ENCODE results near the gene ADA.
"Not testable (repeated sequence)": the region's sequence is repeated elsewhere in the genome, so short reads cannot be mapped to it uniquely, and the experiment has no call there.

Gene ADA

DNA sequence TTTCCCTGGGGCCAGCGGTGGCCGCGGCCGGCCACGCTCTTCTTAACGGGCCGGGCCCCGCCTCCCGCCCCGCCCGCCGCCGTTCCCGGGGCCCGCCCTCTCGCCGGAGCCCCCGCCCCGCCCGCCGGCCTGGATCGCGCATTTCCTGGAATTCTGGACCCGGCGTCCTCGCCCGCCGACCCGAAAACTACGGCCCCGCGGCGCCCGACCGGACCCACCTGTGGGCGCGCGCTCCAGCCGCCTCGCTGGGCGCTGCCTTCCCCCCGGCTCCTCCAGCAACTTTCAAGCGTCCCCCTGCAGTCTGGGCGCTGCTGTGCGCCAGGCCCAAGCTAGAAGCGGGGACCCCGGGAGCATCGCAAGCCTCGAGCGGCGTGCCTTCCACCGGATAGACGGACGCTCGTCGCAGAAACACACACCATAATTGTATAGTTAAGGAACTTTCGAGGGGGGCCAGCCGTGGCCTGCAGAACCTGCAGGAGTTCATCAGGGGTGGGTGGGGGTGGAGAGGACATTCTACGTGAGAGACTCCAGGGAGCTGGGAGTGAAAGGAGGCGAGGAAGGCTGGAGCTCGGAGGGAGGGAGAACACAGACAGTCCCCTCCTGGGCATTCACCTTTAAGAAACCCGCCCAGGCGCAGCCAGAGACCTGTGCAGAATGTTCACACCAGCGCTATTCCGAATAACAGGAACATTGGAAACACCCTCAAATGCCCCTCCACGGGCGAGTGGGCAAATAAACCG lies at the start of gene ADA:
Gene ADA (minus strand): TSS at position 16 of the 740 bp plus-strand sequence. CDS start 92 bp downstream, outside the sequence.
- DNase-seq (ENCODE audit: low read depth in 2 of 2, low spot score in 1 of 2) = no peak

DNA sequence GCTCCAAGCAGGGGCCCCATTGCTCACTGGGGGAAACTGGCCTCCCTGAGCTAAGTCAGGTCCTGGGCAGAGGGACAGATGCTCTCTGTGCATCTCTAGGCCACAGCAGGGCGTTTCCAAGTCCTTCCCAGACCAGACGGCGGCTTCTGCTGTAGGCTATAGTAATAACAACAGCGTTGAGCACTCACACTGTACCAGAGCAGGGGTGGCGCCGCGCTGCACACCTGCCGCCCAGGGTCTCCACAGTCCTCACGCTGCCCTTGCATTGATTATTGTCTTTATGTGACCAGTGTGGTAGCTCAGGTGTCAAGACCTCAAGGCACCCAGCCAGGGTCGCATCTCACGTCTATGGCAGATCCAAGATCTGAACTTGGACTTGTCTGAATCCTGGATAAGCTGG lies 48.8 kb upstream of the ADA start:
- DNase-seq (ENCODE audit: low read depth in 2 of 2, low spot score in 1 of 2) = no peak

DNA sequence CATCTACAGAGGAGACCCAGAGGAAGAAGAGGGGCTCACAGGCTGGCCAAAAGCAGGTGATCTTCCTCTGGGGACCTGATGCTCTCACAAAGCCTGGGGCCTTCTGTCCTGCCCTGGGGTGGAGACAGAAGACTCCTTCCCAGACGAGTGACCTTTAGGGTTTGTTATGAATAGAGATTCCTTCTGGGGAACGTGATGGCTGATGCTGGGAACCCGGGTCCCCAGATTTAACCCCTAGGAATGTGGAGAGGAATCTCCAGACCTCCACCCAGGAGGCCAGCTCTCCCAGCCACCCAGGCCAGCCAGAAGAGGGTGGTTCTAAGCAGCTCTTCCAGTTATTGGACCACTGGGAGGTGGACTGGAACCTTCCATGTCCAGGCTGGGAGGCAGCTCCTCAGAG lies 46.9 kb upstream of the ADA start:
- DNase-seq (ENCODE audit: low read depth in 2 of 2, low spot score in 1 of 2) = no peak

DNA sequence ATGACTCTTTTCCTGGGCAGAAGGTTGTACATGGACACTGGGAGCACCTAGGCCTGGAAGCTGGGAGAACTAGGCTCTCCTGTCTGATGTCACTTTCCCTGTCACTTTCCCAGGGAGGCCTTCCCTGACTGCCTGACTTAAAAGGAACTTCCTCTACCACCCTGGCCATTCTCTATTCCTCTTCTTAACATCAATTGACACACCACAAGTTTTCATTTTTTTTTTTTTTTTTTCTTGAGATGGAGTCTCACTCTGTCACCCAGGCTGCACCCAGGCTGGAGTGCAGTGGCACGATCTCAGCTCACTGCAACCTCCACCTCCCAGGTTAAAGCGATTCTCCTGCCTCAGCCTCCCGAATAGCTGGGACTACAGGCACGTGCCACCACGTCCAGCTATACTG lies 45.5 kb upstream of the ADA start:
- DNase-seq (ENCODE audit: low read depth in 2 of 2, low spot score in 1 of 2) = not testable (repeated sequence)

DNA sequence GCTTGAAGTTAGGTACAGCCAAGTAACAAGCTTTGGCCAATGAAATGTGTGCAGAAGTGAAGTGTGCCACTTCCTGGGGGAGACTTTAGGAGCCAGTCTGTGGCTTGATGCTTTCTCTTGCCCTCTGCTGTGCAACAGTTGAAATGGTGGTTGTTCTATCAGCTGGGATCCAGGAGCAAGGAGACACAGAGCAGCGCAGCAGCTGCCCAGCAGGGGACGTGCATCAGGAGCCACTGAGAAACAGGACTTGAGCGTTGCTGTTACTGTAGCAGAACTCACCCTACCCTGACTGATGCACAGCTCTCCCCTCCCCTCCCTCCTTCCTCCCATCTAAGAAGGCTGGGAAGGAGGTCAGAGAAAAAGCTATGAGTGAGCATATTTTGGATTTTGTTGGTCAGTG lies 44.8 kb upstream of the ADA start:
- no peak for DNase-seq (ENCODE audit: low read depth in 2 of 2, low spot score in 1 of 2)

DNA sequence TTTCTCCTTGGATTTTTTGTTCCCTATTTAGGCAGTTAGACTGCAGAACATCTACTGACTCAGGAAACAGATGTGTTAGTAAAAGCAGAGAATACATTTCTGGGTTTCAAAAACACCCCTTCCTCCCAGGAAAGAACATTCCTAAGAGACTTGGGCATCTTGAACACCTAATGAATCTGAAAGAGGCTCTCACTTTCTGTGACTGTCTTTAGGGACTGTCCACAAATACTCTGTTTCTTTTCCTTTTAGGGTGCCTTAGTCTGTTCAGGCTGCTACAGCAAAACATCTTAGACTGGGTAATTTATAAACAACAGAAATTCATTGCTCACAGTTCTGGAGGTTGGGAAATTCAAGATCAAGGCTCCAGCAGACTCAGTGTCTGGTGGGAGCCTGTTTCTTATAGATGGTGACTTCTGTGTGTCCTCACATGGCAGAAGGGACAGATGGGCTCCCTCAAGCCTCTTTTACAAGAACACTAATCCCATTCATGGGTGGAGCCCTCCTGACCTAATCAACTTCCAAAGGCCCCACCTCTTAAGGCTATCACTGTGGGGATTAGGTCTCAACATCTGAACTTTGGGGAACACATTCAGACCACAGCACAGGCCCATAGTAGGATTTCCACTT lies 44.3 kb upstream of the ADA start:
- no peak for DNase-seq (ENCODE audit: low read depth in 2 of 2, low spot score in 1 of 2)

DNA sequence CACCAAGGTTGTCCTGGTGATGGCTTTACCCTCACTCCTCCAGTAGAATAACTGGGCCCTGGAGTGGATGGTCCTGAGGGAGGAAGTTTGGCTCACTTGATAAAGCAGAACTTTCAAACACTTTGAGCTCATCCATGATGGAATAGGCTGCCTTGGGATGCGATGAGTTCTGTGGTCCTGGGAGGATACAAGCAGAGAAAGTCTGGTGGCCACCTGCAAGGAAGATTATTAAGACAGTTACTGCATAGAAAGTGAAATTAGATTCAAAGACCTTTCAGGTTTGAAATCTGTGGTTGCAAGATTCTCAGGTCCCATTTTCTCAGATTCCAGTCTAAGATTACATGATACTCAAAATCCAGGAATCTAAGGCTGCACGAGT lies 43.8 kb upstream of the ADA start:
- no peak for DNase-seq (ENCODE audit: low read depth in 2 of 2, low spot score in 1 of 2)

DNA sequence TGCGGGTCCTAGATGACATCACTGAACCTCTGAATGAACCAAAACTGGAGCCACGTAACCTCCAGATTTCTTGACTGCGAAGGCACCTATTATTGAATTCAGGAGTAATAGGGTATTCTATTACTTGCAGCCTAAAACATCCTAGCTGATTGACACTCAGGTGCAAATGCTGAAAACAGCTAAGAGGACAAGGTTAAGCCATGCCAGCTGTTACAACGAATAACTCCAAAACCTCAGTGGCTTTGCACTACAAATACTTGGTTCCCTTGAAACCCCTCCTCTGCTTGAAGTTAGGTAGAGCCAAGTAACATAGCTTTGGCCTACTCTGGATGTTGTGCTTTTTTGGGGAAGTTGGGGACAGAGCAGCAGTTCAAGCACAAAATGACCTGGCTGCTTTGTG lies 42.7 kb upstream of the ADA start:
- DNase-seq (ENCODE audit: low read depth in 2 of 2, low spot score in 1 of 2) = no peak

DNA sequence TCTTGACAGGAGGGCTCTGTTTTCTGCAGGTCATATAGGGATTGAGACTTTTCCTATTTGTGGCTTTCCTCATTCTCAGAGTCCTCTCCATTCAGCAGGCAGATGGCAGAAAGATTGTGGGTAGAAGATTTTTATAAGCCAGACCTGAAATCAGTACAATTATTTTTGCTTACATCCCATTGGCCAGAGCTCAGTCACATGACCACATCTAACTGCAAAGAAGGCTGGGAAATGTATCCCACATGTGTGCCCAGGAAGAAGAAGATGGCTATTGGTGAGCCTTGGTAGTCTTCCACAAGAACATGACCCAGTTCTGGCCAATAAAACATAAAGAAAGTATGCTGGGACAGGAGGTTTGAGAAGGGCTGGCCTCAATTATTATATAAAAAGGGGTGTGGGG lies 42.1 kb upstream of the ADA start:
- DNase-seq (ENCODE audit: low read depth in 2 of 2, low spot score in 1 of 2) = no peak

DNA sequence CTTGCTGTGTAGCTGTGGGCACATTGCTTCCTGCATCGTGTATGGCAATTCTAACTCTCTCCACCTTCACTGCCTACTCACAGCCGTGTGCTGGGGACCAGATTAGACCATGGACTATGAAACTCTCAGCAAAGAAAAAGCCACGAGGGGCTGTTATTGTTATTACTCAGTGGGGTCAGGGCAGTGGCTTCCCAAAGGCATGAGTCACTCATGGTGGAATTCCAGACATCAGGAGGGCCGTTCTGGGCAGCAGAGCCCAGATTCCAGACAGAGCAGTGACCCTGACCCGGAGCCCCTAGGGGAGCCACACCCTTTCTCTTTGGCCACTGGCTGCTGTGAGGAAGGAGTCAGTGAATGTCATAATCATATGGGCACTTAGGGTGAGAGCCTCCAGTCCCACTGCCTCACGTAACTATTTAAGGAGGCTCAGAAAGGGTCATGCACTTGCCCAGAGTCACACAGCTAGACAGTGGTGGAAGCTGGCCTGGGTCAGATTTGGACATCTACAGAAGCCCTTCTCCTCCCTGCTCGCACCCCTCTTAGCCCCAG lies 41.5 kb upstream of the ADA start:
- no peak for DNase-seq (ENCODE audit: low read depth in 2 of 2, low spot score in 1 of 2)

DNA sequence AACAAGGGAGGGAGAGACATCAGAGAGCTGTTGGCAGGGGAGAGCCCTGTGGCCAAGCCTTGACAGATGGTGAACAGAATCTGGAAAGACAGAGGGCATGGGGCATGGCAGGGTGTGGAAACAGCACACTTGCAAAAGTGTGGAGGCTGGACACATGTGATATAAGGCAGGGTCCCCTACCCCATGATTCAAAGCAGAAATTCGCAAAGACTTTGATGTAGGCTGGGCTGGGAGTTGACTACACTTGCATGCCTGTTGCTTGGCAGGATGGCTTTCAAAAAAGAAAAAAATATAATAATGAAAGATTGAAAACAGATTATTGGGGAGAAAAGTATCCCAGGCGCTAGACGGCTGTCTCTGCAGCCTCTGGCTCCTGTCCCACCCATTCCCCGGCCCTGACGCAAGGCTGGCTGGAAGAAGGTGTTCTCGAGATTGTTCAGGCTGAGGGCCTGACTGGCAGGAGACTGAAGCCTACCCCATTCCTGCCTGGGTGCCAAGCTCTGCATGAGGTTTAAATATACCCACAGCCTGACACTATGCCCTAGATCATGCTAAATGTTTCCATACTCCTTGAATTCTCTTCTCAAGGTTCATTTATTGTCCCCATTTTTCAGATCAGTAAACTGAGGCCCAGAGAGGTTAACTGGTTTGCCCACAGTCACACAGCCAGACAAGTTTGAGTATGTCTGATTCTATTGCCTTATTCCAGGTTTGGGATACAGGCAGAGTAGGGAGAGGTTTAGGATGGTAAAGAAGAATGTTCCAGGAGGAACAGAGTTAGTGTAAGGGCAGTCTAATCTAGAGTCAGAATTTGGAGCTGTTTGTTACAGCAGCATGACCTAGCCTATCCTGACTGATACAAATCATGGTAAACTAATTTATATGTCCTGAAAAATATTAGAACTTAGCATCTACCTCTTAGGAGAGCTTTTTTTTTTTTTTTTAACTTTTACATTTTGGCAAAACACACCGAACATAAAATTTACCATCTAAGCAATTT lies 40.2 kb upstream of the ADA start:
- DNase-seq (ENCODE audit: low read depth in 2 of 2, low spot score in 1 of 2) = no peak

DNA sequence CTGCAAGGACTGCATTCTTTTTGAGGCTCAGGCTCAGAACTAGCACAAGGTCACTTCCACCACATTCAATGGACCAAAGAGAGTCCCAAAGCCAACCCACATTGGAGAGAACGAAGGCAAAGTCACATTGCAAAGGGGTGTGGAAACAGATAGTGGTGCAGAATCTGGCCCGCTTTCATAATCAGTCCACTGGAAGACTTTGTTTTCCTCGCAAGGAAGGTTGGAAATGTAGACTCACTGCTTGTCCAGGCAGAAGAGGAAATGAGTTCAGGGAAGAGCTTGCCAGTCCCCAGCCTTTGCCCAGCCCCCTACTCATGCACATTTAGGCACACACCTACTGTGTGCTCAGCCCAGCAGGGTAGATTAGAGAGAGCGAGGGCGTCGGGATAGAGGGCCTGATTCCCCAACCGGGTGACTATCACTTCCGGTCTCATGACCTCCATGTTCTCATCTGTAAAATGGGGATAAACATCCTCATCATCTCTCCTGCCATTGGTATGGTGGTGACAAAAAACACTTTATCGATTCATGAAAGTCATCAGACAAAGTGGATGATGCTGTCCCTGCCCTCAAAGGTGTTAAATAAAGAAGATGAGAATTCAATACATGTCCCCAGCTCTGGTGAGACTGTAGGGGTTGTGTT lies 39.4 kb upstream of the ADA start:
- no peak for DNase-seq (ENCODE audit: low read depth in 2 of 2, low spot score in 1 of 2)

DNA sequence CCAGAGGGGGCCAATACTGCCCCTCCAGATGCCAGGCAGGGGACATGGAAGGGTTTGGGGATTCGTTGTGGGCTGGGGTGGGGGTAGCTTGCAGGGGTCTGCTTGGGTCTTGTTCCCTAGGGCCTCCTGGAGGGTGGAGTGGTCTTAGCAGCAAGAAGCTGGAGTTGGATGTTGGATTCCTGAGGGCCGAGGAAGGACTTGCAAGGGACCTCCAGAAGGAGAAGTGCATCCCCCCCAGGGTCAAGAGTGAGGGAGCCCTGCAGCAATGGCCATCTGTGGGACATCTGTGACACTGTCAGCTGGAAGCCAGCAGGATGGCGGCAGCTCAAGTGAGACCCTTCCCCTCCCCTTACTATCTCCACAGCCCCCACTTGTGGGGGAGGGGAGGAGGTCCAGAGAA lies 38.3 kb upstream of the ADA start:
- DNase-seq (ENCODE audit: low read depth in 2 of 2, low spot score in 1 of 2) = no peak

DNA sequence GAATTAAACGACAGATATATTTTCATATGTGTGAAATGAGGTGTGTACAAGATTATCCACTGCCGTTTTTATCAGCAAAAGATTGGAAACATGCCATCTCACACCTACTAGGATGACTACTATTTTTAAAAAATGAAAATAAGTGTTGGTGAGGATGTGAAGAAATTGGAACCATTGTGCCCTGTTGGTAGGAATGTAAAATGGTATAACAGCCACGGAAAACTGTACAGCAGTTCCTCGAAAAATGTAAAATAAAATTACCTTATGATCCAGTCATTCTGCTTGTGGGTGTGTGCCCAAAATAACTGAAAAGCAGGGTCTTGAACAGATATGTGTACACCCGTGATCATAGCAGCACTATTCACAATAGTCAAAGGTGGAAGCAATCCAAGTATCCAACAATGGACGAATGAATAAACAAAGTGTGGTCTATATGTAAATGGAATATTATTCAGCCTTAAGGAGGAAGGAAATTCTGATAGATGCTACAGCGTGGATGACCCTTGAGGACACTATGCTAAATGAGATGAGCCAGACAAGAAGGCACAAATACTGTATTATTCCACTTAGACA lies 36.6 kb upstream of the ADA start:
- no peak for DNase-seq (ENCODE audit: low read depth in 2 of 2, low spot score in 1 of 2)

DNA sequence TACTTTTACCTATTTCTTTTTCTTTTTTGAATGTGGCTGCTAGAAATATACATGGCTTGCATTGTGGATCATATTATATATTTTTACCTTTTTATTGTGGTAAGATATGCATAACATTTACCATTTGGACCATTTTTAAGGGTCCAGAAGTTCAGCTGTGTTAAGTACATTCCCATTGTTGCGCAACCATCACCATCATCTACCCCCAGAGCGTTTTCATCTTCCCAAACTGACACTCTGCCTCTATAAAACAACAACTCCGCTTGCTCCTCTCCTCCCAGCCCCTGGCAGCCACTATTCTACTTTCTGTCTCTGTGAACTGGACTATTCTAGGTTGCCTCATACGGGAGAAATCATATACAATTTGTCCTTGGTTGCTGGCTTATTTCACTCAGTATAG lies 35.4 kb upstream of the ADA start:
- DNase-seq (ENCODE audit: low read depth in 2 of 2, low spot score in 1 of 2) = no peak

DNA sequence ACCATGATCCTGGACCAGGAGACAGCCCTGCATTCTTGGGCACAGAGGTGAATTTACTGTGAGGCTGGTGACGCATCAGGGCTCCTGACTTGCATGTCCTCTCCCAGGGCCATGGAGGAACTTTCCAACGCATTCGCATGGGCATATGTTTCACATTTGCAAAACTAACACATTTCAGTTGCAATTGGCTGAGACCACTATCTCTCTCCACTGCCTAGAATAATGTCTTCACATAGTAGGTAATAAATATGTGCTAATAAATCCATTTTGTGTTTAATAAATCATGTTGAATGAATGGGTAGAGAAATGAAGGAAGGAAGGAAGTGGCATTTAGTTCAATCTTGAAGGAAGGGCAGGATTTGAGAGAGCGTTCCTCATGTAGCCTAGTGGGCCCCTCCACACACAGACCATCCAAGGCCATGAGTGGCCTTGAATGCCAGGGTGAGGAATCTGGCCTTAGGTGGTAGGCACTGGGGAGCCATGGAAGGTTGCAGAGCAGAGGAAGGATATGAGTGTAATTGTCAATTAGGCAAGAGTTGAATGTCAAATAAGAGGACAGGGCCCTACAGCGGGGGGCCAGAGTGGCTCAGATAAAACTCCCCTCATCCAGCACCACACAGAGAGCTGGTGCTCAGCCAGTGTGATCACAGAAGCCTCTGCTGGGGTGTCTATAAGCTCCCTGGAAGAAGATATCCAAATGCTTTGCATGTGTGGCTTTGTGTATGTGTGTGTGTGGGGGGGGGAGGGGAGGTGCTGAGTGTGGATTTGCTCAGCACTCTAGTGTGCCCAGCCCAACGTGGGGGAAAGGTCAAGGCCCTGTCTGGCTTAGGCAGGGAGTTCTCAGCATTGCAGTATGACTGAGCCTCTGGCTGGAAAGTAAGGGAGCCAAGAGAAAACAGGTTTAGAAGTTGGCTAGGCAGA lies 32.8 kb upstream of the ADA start:
- DNase-seq (ENCODE audit: low read depth in 2 of 2, low spot score in 1 of 2) = no peak

DNA sequence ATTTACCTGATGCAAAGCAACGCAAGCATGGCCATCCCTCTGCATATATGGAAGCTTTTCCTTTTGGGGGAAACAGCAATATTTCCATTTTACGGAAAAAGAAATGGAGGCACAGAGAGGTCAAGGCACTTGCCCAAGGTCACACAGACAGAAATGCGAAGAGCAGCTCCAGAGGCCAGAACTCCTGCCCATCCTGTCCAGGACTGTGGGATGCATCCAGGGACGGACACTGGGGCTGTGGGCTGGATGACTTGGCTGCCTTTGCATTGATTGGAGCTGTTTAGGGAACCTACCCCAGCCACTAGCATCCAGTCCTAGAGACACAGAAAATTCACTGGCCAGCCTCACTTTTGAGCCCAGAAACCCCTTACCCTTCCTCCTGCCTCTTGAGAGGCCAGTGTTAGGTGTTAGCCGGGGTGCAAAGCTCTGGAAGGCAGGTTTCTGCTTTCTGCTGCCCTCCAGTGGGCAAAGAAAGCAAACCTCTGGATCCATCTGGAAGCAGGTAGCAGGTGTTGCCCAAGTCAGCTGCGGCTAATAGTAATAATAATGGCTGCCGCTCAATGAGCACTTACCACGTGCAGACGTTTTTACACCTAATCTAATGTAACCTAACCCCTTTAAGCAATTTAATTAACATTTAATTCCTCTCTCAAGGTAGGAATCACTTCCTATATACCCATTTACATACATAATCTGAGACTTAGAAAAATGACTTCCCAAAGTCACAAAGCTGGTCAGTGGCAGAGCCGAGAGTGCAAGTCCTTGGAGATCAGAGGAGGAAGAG lies 32.0 kb upstream of the ADA start:
- DNase-seq (ENCODE audit: low read depth in 2 of 2, low spot score in 1 of 2) = peak in 1 of 2 donors; percentile 37

DNA sequence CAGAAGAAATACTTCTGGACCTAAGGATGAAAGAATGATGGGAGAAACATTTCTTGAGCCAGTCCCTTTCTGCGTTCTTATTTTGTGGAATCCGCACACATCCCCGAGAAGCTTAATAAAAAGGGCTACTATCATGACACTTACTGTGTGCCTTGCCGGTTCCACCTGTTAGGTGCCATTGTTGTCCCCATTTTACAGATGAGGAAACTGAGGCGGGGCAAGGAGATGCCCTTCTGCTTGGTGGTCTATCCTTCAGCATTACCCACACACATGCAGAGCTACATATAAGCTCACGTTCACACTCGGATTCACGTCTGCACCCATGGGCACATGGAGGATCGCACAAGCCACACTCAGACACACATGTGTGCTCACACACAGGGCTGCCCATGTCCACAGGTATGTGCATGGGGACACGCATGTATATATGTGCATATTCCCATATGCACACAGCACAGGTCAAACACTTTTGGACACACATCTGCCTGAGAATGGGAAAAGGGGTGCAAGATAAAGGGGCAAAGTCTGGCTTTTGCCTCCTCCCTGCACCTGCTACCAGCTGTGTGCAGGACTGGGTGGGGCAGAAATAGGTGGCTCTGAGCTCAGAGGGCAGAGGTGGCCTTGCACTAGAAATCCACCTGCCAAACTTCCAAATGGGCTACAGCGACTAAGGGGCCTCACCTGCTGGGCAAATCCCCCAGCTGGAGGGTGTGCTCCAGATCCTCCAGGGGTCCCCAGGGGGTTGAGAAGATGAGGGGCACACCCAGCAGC lies 30.5 kb upstream of the ADA start:
- DNase-seq (ENCODE audit: low read depth in 2 of 2, low spot score in 1 of 2) = no peak

Data from stimulated activated CD8-positive, alpha-beta memory T cell treated with anti-CD3 and anti-CD28 coated beads, Interleukin-4, amount 100 ng/mL, for 1 hour (primary cell).